SK-N-SH (cell line): ENCODE measurements around the gene AR. TPM values are rescaled to one million over a fixed set of nuclear protein-coding genes. Genes with fewer than 3 reads are reported as not detected.

ENCODE experiments used
- CTCF ChIA-PET: fragments of 300-600, 350-600 bp; formaldehyde crosslinking; extraction: SDS; loops from one replicate; lab custom pipeline; 2021; lab: Yijun Ruan, JAX
- POLR2A ChIA-PET: fragments of 350-600 bp; sonication (Branson Sonifier 250); formaldehyde crosslinking; extraction: SDS; loops from one replicate; lab custom pipeline; 2020; ENCODE audit warnings: antibody characterized with exemption, inconsistent platforms; lab: Yijun Ruan, JAX
- DNase-seq: peaks from one replicate; pipeline ENCODE4 v3.0.0; 2012
- H2AFZ ChIP-seq: fragments of 200-600 bp; sonication (generic); 2 replicates; pipeline ENCODE4 v1.8.1; 2016; ENCODE audit warnings: antibody characterized with exemption, mild to moderate bottlenecking, low read depth
- H3F3A ChIP-seq: fragments of 200-600 bp; sonication (generic); replicated peaks from 2 replicates; pipeline ENCODE3; 2016; ENCODE audit warnings: antibody characterized with exemption, mild to moderate bottlenecking; ENCODE audit not compliant: insufficient read depth
- H3K27ac ChIP-seq, 2 experiments: fragments of 200-500 bp in 1 of 2; fragments of 200-600 bp in 1 of 2; sonication (Bioruptor generic) in 1 of 2; sonication (generic), shearing (Covaris generic) in 1 of 2; 2 replicates each; pipeline versions ENCODE4 v1.5.1 to v1.6.1; 2014 to 2016; ENCODE audit warnings: low read depth in 2 of 2, inconsistent platforms in 1 of 2, low read length in 1 of 2, mild to moderate bottlenecking in 1 of 2, mixed read lengths in 1 of 2
- H3K27me3 ChIP-seq: fragments of 200-600 bp; sonication (generic), shearing (Covaris generic); 2 replicates; pipeline ENCODE4 v1.6.1; 2016; ENCODE audit warnings: mixed run types; ENCODE audit not compliant: insufficient read depth
- H3K36me3 ChIP-seq, 2 experiments: fragments of 200-500 bp in 1 of 2; fragments of 200-600 bp in 1 of 2; sonication (Bioruptor generic) in 1 of 2; sonication (generic) in 1 of 2; replicated peaks in 1 of 2; 2 replicates each; pipeline versions ENCODE3 to v1.5.1; 2014 to 2016; ENCODE audit warnings: low read length in 1 of 2, mild to moderate bottlenecking in 1 of 2; ENCODE audit not compliant: insufficient read depth in 2 of 2, control insufficient read depth in 1 of 2
- H3K4me1 ChIP-seq, 2 experiments: fragments of 200-500 bp in 1 of 2; fragments of 200-600 bp in 1 of 2; sonication (Bioruptor generic) in 1 of 2; sonication (generic), shearing (Covaris generic) in 1 of 2; 2 replicates each; pipeline versions ENCODE4 v1.5.1 to v1.6.1; 2014 to 2016; ENCODE audit warnings: low read depth in 1 of 2, low read length in 1 of 2, mixed run types in 1 of 2; ENCODE audit not compliant: insufficient read depth in 2 of 2, control insufficient read depth in 1 of 2
- H3K4me2 ChIP-seq: fragments of 200-600 bp; sonication (generic), shearing (Covaris generic); 2 replicates; pipeline ENCODE4 v1.6.1; 2017; ENCODE audit warnings: mixed run types
- H3K4me3 ChIP-seq, 2 experiments: fragments of 200-500 bp in 1 of 2; fragments of 200-600 bp in 1 of 2; sonication (Bioruptor generic) in 1 of 2; sonication (generic), shearing (Covaris generic) in 1 of 2; 2 replicates each; pipeline versions ENCODE4 v1.5.1 to v1.8.1; 2014 to 2016; ENCODE audit warnings: low read depth in 2 of 2, inconsistent platforms in 1 of 2, low read length in 1 of 2, mild to moderate bottlenecking in 1 of 2, mixed read lengths in 1 of 2, moderate library complexity in 1 of 2
- H3K79me2 ChIP-seq: fragments of 200-600 bp; sonication (generic); 2 replicates; pipeline ENCODE4 v1.8.1; 2017; ENCODE audit warnings: mild to moderate bottlenecking; ENCODE audit not compliant: insufficient read depth
- H3K9ac ChIP-seq: fragments of 200-600 bp; sonication (generic); 2 replicates; pipeline ENCODE4 v1.6.1; 2017; ENCODE audit warnings: mixed run types
- H3K9me2 ChIP-seq: fragments of 200-600 bp; sonication (generic); 2 replicates; pipeline ENCODE4 v1.6.1; 2017; ENCODE audit warnings: mixed run types
- H3K9me3 ChIP-seq: fragments of 200-600 bp; sonication (generic); 2 replicates; pipeline ENCODE4 v1.6.1; 2017; ENCODE audit warnings: mixed run types, mild to moderate bottlenecking, moderate library complexity
- H4K20me1 ChIP-seq: fragments of 200-600 bp; sonication (generic); 2 replicates; pipeline ENCODE4 v1.6.1; 2017; ENCODE audit warnings: mild to moderate bottlenecking, mixed run types; ENCODE audit not compliant: insufficient read depth
- CHD2 ChIP-seq: fragments of 150-350 bp; IDR thresholded peaks from 2 replicates; pipeline ENCODE4 v1.6.1; 2018; ENCODE audit warnings: low read length; ENCODE audit not compliant: partially characterized antibody
- CTCF ChIP-seq: fragments of 200-600 bp; sonication (generic); IDR thresholded peaks from 2 replicates; pipeline ENCODE4 v1.6.1; 2017; ENCODE audit warnings: antibody characterized with exemption, mild to moderate bottlenecking, moderate library complexity
- ELF1 ChIP-seq: IDR thresholded peaks from 2 replicates; pipeline ENCODE4 v1.4.0; 2012
- EZH2phosphoT487 ChIP-seq: fragments of 200-600 bp; sonication (generic); IDR thresholded peaks from 2 replicates; pipeline ENCODE4 v1.6.1; 2017; ENCODE audit warnings: low read depth, mixed run types, mild to moderate bottlenecking, antibody characterized with exemption, moderate library complexity, borderline replicate concordance
- FOXJ3 ChIP-seq: sonication (generic); formaldehyde crosslinking; IDR thresholded peaks from 2 replicates; pipeline ENCODE4 v1.5.1; 2020; ENCODE audit warnings: mild to moderate bottlenecking, missing genetic modification reagents
- GABPA ChIP-seq: IDR thresholded peaks from 2 replicates; pipeline ENCODE4 v1.4.0; 2012; ENCODE audit warnings: low read depth, mild to moderate bottlenecking
- GATA2 ChIP-seq: sonication (generic); formaldehyde crosslinking; IDR thresholded peaks from 2 replicates; pipeline ENCODE4 v1.5.0; 2020; ENCODE audit warnings: mild to moderate bottlenecking, missing genetic modification reagents
- IRF3 ChIP-seq: fragments of 150-350 bp; IDR thresholded peaks from 2 replicates; pipeline ENCODE4 v1.6.1; 2016; ENCODE audit warnings: mild to moderate bottlenecking, low read depth, low read length
- JUND ChIP-seq: IDR thresholded peaks from 2 replicates; pipeline ENCODE4 v1.4.0; 2012
- MEF2A ChIP-seq: IDR thresholded peaks from 2 replicates; pipeline ENCODE4 v1.4.0; 2012; ENCODE audit warnings: low read depth, borderline replicate concordance
- MXI1 ChIP-seq: IDR thresholded peaks from 2 replicates; pipeline ENCODE4 v1.6.1; 2012; ENCODE audit warnings: mild to moderate bottlenecking, low read depth, low read length, improper control_type of control experiment
- NFIC ChIP-seq: IDR thresholded peaks from 2 replicates; pipeline ENCODE4 v1.4.0; 2012; ENCODE audit warnings: borderline replicate concordance
- NRF1 ChIP-seq: IDR thresholded peaks from 2 replicates; pipeline ENCODE4 v1.6.1; 2012; ENCODE audit warnings: low read depth, mild to moderate bottlenecking, low read length
- RAD21 ChIP-seq: IDR thresholded peaks from 2 replicates; pipeline ENCODE4 v1.6.1; 2012; ENCODE audit warnings: mild to moderate bottlenecking, low read length
- RCOR1 ChIP-seq: fragments of 150-350 bp; IDR thresholded peaks from 2 replicates; pipeline ENCODE4 v1.6.1; 2017; ENCODE audit warnings: antibody characterized with exemption, low read length
- RFX5 ChIP-seq: IDR thresholded peaks from 2 replicates; pipeline ENCODE4 v1.6.1; 2012; ENCODE audit warnings: mild to moderate bottlenecking, improper control_type of control experiment, low read length
- SIN3A ChIP-seq: IDR thresholded peaks from 2 replicates; pipeline ENCODE4 v1.6.1; 2012; ENCODE audit warnings: low read depth, mild to moderate bottlenecking, low read length, moderate library complexity, borderline replicate concordance
- SMC3 ChIP-seq: IDR thresholded peaks from 2 replicates; pipeline ENCODE4 v1.6.1; 2012; ENCODE audit warnings: low read depth, low read length, improper control_type of control experiment
- TAF1 ChIP-seq: IDR thresholded peaks from 2 replicates; pipeline ENCODE4 v1.6.1; 2012; ENCODE audit warnings: low read depth, mild to moderate bottlenecking, low read length, moderate library complexity, borderline replicate concordance
- TCF12 ChIP-seq: IDR thresholded peaks from 2 replicates; pipeline ENCODE4 v1.4.0; 2012
- USF1 ChIP-seq: IDR thresholded peaks from 2 replicates; pipeline ENCODE4 v1.4.0; 2012; ENCODE audit warnings: low read depth, borderline replicate concordance
- USF2 ChIP-seq: fragments of 150-350 bp; IDR thresholded peaks from 2 replicates; pipeline ENCODE4 v1.6.1; 2017; ENCODE audit warnings: antibody characterized with exemption, low read length, low read depth, borderline replicate concordance
- YY1 ChIP-seq: IDR thresholded peaks from 2 replicates; pipeline ENCODE4 v1.4.0; 2012; ENCODE audit warnings: low read depth, mild to moderate bottlenecking
- ZBTB33 ChIP-seq: IDR thresholded peaks from 2 replicates; pipeline ENCODE4 v1.4.0; 2012; ENCODE audit warnings: low read depth, borderline replicate concordance
- WGBS: methylation state at CpG from one replicate; pipeline ENCODE4 v1.1.6; 2017; ENCODE audit warnings: low lambda C conversion rate; 5-methylcytosine and 5-hydroxymethylcytosine counted together
- polyA plus RNA-seq, 3 experiments: library from polyadenylated mRNA; depleted of rRNA; stranded (reverse); fragments of >200 nt; gene quantifications; 2 replicates each; pipeline ENCODE4 v1.2.3, GENCODE V29; 2012

The AR gene
- polyA plus RNA-seq, 1 of the 3 experiments (the other 2 are of a cell fraction) = not detected

GRCh38 chrX:67731061-67731460 lies 187.2 kb downstream of the AR start:
- H3K79me2 ChIP-seq = no peaks in the 10 kb centered on the region
- CTCF ChIA-PET = interaction anchor here (1.1 kb wide), 1 partner anchor 13 kb away, joined by 3 read pairs; no protein-coding TSS in a partner anchor
- H3K4me2 ChIP-seq = no peak overlapping the region
- no peak overlapping the region for H2AFZ ChIP-seq
- no peaks in the 10 kb centered on the region for H3F3A ChIP-seq
- H3K9me3 ChIP-seq = no peaks in the 10 kb centered on the region
- H4K20me1 ChIP-seq = no peaks in the 10 kb centered on the region
- H3K27ac ChIP-seq = no peak overlapping the region
- H3K4me3 ChIP-seq = no peak overlapping the region
- H3K4me1 ChIP-seq = no peaks in the 10 kb centered on the region
- H3K9ac ChIP-seq = no peak overlapping the region
- no peak for TF ChIP-seq NRF1
- no peak for TF ChIP-seq MXI1
- TF ChIP-seq RCOR1 = no peak
- TF ChIP-seq SMC3 = no peak
- TF ChIP-seq GATA2 (CRISPR knock-in tag) = no peak
- no peak for TF ChIP-seq NFIC
- no peak for TF ChIP-seq GABPA
- TF ChIP-seq JUND = no peak
- TF ChIP-seq YY1 = no peak
- TF ChIP-seq CTCF = no peak
- TF ChIP-seq MEF2A = no peak
- TF ChIP-seq TCF12 = no peak
- TF ChIP-seq SIN3A = no peak
- no peak for TF ChIP-seq IRF3
- no peak for TF ChIP-seq FOXJ3 (CRISPR knock-in tag)
- no peak for TF ChIP-seq EZH2phosphoT487
- TF ChIP-seq ELF1 = no peak
- TF ChIP-seq USF1 = no peak
- POLR2A ChIA-PET = no interaction called here
- DNase-seq = no peak
- H3K27me3 ChIP-seq = no peaks in the 10 kb centered on the region
- H3K36me3 ChIP-seq = no peaks in the 10 kb centered on the region
- no peaks in the 10 kb centered on the region for H3K9me2 ChIP-seq

- no peaks in the 10 kb centered on the region for H3K9me3 ChIP-seq
- H2AFZ ChIP-seq = no peak overlapping the region
- H3F3A ChIP-seq = no peaks in the 10 kb centered on the region
- ChIA-PET POLR2A (no interaction called here), CTCF (no interaction called here)
- H3K9ac ChIP-seq = no peak overlapping the region
- H3K79me2 ChIP-seq = no peaks in the 10 kb centered on the region
- H4K20me1 ChIP-seq = no peaks in the 10 kb centered on the region
- no peaks in the 10 kb centered on the region for H3K36me3 ChIP-seq
- H3K4me2 ChIP-seq = no peak overlapping the region
- no peak overlapping the region for H3K27ac ChIP-seq
- 0% methylated on average over 2 of the region's 2 CpGs for WGBS
- no peaks in the 10 kb centered on the region for H3K27me3 ChIP-seq
- H3K9me2 ChIP-seq = no peaks in the 10 kb centered on the region
- no peaks in the 10 kb centered on the region for H3K4me1 ChIP-seq
- no peak overlapping the region for H3K4me3 ChIP-seq
- no peak for DNase-seq
- no peak for TF ChIP-seq TAF1
- TF ChIP-seq ELF1 = no peak
- no peak for TF ChIP-seq CHD2
- no peak for TF ChIP-seq JUND
- TF ChIP-seq ZBTB33 = no peak
- no peak for TF ChIP-seq GATA2 (CRISPR knock-in tag)
- no peak for TF ChIP-seq RAD21
- TF ChIP-seq EZH2phosphoT487 = no peak
- no peak for TF ChIP-seq RFX5
- no peak for TF ChIP-seq USF2
These were observed 189.0 kb downstream of the AR start for GRCh38 chrX:67732864-67733263.
